Uterus (tissue), 2 donors: ENCODE results near the gene ZNF423.

Experiments used
- POLR2A ChIP-seq, 2 donors: fragments of 450-650 bp; IDR thresholded peaks; one replicate each; pipeline ENCODE4 v1.6.1; 2016; ENCODE audit warnings: antibody characterized with exemption in 2 of 2, mild to moderate bottlenecking in 1 of 2, moderate library complexity in 1 of 2
- TF ChIP-seq, protein P1 (sequence below), 4 experiments: fragments of 200-600 bp in 2 of 4; fragments of 450-650 bp in 2 of 4; sonication (generic) in 2 of 4; IDR thresholded peaks; one replicate each; pipeline ENCODE4 v1.5.1; 2016 to 2019; ENCODE audit warnings: antibody characterized with exemption in 4 of 4, mild to moderate bottlenecking in 2 of 4, moderate library complexity in 1 of 4

DNA sequence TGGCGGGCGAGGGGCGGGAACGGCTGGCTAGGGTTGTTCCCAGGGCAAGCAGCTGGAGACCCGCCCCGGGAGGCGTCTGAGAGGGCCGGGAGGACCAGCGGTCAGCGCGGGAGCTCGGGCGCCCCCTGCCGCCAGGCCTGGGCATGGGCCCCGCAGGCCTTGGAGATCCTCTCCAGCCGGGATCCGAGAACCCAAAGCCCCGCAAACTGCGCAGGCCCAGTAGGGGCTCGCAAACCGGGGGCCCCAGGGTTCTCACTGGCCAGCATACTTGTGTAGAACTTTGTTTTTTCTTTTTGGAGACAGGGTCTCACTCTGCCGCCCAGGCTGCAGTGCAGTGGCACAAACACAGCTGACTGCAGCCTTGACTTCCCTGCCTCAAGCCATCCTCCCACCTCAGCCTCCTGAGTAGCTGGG is 20.8 kb upstream of the ZNF423 start:
- TF ChIP-seq, protein P1, sequence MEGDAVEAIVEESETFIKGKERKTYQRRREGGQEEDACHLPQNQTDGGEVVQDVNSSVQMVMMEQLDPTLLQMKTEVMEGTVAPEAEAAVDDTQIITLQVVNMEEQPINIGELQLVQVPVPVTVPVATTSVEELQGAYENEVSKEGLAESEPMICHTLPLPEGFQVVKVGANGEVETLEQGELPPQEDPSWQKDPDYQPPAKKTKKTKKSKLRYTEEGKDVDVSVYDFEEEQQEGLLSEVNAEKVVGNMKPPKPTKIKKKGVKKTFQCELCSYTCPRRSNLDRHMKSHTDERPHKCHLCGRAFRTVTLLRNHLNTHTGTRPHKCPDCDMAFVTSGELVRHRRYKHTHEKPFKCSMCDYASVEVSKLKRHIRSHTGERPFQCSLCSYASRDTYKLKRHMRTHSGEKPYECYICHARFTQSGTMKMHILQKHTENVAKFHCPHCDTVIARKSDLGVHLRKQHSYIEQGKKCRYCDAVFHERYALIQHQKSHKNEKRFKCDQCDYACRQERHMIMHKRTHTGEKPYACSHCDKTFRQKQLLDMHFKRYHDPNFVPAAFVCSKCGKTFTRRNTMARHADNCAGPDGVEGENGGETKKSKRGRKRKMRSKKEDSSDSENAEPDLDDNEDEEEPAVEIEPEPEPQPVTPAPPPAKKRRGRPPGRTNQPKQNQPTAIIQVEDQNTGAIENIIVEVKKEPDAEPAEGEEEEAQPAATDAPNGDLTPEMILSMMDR (IDR thresholded peaks at IDR 0.05), result peak; percentile 70 to 87 (median 80)
- no peak for TF ChIP-seq POLR2A (IDR thresholded peaks at IDR 0.05)
